IPS-NIHi7 (cell line): ENCODE results near the gene IMPDH2.

Source experiments
- DNase-seq: peaks from one replicate; pipeline ENCODE4 v3.0.0; 2012; ENCODE audit warnings: mixed read lengths; ENCODE audit errors: extremely low spot score

IMPDH2 gene

GRCh38 chr3:49006408-49007067 is 22.7 kb downstream of the IMPDH2 start:
- DNase-seq, result no peak

DNA sequence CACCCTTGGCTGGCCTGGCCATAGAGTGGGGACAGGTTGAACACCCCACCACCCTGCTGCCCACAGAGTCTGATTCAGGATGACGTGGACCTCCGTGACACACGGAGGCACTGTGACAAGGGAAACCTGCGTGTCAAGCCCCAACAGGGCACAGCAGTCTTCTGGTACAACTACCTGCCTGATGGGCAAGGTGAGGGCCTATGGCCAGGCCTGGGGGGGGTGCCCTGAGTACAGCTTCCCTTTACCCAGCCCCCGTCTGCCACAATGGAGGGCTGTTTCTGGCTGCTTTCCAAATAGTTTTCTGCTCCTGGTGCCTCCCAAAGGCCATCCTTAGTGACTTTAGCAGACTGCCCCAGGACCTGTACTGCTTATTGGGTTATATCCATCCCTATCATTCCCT is 23.2 kb downstream of the IMPDH2 start:
- no peak for DNase-seq

- no peak for DNase-seq
These were observed 23.9 kb downstream of the IMPDH2 start for GRCh38 chr3:49005303-49005680.

- DNase-seq, result no peak
These were observed 24.6 kb downstream of the IMPDH2 start for GRCh38 chr3:49004352-49005302.

GRCh38 chr3:49001155-49001554 is 28.0 kb downstream of the IMPDH2 start:
- no peak for DNase-seq

- DNase-seq, result no peak
These were observed 29.9 kb downstream of the IMPDH2 start for GRCh38 chr3:48999085-48999858.

- DNase-seq, result peak; percentile 32
These were observed 31.2 kb downstream of the IMPDH2 start for GRCh38 chr3:48997714-48998637.

DNA sequence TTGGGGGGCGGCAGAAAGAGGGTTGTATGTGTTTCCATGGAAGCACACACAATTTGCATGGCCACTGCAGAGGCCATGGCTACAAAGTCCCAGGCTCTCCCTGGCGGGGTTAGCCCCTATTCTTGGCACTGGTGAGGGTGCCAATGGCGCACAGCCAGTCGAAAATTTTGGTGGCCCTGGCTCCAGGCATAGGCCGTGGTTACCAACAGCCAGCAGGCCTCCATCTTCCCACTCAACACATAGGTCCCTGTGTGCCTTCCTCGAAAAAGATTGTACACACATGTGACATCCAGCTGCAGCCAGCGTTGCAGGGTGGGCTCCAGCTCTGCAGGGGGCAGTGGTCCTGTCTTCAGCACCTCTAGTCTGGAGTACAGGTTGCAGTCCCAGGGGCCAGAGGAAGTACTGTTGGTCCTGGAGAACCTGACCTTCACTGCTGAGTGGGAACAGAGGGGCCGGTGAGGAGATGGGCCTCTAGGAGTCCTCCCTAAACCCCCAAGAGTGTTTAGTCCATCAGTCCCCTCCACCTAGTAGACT is 32.0 kb downstream of the IMPDH2 start:
- no peak for DNase-seq

DNA sequence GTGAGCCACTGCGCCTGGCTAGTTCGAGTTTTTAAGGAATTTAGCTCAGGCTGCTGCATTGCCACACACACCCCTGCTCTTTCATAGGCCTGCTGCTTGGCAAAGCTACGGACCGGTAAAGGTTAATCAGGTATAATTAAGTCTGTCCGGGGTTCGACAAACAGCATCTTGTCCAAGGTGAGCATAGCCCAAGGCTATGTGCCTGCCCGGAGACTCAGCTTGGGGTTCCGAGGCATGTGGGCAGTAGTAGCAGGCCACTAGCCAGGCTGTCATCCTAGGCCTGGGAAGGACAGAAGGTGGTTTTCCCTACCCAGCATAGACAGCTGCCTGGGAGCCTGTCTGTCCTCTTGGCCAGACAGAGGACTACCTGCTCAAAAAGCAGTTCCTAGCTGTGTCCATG is 32.6 kb downstream of the IMPDH2 start:
- no peak for DNase-seq

DNA sequence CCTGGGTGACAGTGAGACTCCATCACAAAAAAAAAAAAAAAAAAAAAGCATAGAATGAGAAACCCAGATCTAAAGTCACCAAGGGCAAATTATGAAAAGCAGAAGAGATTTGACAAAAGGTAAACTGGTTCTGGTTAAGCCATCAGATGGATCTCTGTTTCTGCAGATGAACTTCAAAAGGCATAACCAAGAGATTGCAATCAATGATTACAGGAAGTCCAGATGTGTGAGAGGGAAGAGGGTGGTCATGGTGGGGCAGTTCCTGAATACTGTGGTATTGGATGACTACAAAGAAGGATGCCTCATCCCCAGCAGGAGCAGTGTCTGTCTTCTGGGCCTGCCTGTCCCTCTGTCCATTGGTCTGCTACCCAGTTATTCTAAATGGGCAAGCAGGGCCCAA is 35.4 kb downstream of the IMPDH2 start:
- DNase-seq, result no peak

GRCh38 chr3:48991851-48992545 is 37.2 kb downstream of the IMPDH2 start:
- DNase-seq, result no peak

- peak; percentile 47 for DNase-seq
These were observed 38.3 kb downstream of the IMPDH2 start for GRCh38 chr3:48990636-48991469.

- peak; percentile 83 for DNase-seq
These were observed 39.2 kb downstream of the IMPDH2 start, which contains the start of gene P4HTM for GRCh38 chr3:48989796-48990635. TSS of gene P4HTM (plus strand) at chr3:48990241. CDS start at chr3:48990257, 16 bp downstream.

DNA sequence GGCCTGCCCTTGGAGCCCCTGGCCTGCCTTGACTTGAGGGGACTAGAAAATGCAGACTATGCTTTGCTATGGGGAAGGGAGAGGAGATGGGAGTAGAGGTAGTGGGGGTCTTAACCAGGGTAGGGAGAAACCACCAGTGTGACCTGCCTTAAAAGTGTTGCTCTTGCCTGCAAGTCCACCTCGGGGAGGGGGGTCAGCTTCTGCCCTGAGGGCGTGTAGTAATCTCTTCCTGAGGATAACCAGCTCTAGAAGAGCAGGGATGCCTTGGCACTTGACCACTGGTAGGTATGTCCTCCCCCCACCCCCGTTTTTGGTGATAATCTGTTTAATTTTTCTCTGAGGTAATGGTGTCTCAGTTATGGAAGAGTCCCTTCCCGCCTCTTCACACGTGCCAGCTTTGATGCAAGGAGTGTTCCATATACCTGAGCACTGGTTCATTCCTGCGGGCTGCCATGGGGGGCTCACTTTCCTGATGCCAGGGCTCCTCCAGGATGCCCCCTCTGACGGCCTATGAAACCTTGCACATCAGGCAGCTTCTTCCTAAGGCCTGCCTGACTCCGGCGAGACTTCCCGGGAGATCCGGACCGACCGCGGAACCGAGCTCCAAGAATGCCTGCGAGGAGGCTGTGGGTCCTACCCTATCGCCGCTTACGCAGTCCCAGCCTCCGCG is 39.9 kb downstream of the IMPDH2 start:
- no peak for DNase-seq

DNA sequence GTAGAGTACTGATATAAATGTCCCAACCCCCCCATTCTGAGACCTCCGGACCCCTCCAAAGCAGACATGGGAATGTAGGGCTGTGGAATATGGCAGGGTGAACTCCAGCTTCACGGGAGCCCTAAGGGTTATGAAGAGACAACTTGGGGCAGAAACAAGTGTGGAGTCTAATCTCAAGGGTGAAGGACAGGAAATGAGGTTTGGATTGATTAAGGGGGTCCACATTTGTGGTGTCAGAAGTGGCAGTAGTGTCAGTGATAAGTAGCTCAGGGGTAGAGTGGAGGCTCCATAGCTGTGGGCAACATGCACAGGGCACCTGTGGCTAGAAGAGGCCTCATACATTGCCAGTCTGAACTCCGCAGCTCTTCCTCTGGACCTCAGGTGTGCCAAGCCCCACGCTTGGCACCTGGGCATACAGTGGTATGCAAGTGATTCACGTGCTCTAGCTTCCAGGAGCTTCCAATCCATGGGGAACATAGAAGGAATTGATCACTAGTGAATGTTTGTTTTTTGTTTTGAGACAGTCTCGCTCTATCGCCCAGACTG is 43.3 kb downstream of the IMPDH2 start:
- DNase-seq, result no peak

- no peak for DNase-seq
These were observed 44.5 kb downstream of the IMPDH2 start for GRCh38 chr3:48984663-48985062.

DNA sequence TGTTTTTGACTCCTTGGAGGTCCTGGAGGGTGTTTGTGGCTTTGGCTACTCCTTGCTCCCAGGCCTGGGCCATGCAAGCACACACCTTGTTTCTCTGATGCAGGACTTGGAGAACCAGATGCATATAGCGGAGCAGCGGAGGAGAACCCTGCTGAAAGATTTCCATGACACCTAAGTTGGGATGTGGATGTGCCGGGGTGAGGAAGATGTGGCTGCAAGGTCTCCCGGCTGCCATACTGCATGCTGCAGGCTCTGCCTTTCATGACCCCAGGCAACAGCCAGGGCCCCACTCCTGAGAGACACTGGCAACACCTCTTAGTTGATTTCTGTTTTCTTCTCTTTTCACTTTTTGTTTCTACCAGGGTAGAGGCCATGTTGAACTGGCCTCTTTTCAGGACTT is 46.1 kb downstream of the IMPDH2 start:
- no peak for DNase-seq

GRCh38 chr3:48982686-48983085 is 46.5 kb downstream of the IMPDH2 start:
- DNase-seq, result no peak
